HG03469 (cell line): ENCODE data around the gene DRG2.

Source experiments
- ATAC-seq: cut with Tn5 transposase; IDR thresholded peaks from one replicate; pipeline ENCODE4 v1.9.1; 2021; ENCODE audit warnings: mild to moderate bottlenecking, moderate library complexity, moderate number of reproducible peaks; ENCODE audit not compliant: unreplicated experiment

The DRG2 gene

GRCh38 chr17:18142417-18142816, 54.7 kb downstream of the DRG2 start:
- no peak for ATAC-seq

- no peak for ATAC-seq
Measured at GRCh38 chr17:18143044-18143936, 55.5 kb downstream of the DRG2 start.

- no peak for ATAC-seq
Measured at GRCh38 chr17:18144261-18144660, 56.5 kb downstream of the DRG2 start.

DNA sequence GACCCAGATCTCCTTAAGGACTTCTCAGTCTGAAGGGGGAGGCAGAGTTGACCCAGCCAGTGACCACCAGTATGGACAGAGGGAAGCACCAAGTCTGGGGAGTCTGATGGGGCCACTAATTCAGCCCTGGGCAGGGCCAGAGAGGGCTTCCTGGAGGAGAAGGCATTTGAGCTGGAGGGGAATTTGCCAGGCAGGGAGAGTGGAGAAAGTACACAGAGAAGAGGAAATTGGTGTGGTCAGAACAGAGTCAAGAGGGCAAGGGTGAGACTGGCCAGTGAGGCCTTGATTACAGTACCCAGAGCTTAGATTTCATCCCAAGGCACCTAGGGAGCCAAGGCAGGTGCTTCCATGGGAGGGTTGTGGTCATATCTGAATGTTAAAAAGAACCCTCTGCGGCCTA, 57.1 kb downstream of the DRG2 start:
- no peak for ATAC-seq

DNA sequence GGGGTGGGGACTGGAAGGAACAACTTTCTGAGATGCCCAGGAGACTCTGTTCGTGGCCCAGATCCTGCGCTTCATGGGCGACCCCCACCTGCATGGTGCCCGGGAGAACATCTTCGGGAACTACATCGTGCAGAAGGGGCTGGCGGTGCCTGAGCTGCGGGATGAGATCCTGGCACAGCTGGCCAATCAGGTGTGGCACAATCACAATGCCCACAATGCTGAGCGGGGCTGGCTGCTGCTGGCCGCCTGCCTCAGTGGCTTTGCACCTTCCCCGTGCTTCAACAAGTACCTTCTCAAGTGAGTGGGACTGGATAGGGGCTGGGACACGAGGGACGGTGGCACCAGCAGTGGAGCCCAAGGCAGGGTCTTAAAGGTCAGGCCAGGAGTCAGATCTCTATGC, 58.1 kb downstream of the DRG2 start:
- no peak for ATAC-seq

DNA sequence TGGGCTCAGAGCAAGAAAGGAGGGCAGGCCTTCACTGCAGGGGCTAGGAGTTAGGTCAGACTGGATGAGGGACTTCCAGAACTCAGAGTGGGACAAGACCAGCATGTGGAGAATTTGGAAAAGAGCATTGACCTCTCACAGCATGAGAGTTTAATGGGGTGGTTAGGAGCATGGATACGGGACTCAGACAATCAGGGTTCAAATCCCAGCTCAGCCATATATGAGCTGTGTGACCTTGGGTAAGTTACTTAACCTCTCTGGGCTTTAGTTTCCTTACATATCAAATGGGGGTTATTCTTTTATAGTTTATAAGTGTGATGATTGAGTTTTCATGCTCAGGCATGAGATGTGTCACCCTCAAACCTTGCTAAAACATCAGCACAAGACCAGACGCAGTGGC, 58.5 kb downstream of the DRG2 start:
- no peak for ATAC-seq

DNA sequence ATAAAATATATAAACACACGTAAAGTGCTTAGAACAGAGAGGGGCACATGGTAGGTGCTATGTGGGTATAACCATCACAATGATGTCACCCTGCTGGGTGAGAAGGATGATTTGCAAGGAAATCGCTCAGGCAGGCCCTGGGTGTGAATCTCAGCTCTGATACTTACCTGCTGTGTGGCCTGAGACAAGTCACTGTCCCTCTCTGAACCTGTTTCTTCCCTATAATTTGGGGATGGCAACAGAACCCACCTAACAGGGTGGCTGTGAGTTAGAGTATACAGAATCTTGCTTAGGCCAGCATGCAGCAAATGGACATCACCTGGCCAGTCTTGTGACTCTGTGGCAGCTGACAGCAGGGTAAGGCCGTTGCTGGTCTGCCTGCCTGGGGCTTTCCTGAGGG, 59.2 kb downstream of the DRG2 start:
- ATAC-seq: no peak

DNA sequence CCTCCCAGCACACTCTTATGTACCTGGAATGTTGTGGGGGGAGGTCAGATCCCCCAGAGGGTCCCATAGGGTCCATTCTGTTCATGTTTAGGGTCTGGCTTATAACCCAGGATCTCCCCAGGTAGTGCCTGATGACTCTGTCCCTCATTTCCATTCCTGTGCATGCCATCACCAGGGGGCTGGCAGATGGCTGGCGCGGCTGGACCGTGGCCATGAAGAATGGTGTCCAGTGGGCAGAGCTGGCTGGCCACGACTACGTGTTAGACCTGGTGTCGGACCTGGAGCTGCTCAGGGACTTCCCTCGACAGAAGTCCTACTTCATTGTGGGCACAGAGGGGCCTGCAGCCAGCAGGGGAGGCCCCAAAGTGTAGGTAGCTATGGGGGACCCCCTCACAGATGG, 60.8 kb downstream of the DRG2 start:
- ATAC-seq: no peak

DNA sequence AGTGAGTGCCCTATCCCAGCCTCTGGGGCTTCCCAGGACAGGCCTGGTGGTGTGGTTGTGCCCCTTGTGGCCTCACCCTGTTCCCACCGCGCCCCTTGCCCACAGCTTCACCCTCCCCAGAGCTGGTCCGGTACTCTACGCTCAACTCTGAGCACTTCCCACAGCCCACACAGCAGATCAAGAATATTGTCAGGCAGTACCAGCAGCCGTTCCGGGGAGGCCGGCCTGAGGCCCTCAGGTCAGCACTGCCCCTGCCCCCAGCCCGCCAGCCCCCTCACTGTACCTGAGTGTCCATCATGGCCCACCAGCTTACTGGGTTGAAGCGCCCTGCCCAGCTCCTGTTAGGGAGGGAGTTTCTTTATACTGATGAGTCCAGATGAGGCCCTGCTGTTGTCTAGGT, 63.5 kb downstream of the DRG2 start:
- ATAC-seq: no peak

DNA sequence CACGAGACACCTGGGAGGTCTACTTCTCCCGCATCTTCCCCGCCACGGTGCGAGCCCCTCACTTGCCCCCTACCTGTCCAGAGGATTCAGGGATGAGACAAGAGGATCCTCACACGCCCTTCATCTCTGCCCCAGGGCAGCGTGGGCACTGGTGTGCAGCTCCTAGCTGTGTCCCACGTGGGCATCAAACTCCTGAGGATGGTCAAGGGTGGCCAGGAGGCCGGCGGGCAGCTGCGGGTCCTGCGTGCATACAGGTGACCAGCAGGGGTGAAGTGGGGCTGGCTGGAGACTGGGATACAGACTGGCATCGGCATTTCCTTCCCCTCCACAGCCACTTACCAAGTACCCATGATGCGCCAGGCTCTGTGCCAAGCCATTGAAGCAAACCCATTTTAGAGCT, 67.4 kb downstream of the DRG2 start:
- no peak for ATAC-seq

- no peak for ATAC-seq
Measured at GRCh38 chr17:18156171-18156975, 68.6 kb downstream of the DRG2 start.

DNA sequence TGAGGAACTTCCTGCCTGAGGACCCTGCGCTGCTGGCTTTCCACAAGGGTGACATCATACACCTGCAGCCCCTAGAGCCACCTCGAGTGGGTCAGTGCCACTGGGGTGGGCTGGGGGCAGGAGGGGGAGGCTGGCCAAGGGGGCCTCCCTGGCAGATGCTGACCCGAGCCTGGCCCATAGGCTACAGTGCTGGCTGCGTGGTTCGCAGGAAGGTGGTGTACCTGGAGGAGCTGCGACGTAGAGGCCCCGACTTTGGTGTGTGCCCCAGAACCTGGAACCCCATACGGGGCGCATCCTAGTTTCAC, 69.2 kb downstream of the DRG2 start:
- ATAC-seq: no peak
